ENCODE measurements around the gene SPINK4. TPM values are rescaled to one million over a fixed set of nuclear protein-coding genes. Genes with fewer than 3 reads are reported as not detected.
A peak's percentile ranks its signal among the peaks of the same experiment; 100 is the strongest.

The SPINK4 gene
- total RNA-seq, 6 experiments from 2014 or later: not detected

GRCh38 chr9:33289496-33289895 lies 49.5 kb downstream of the SPINK4 start:
- H3K36me3 Mint-ChIP-seq (ENCODE audit: low read depth): peaks cover 25% of the 10 kb centered on the region
- peaks cover 38% of the 10 kb centered on the region for H3K4me1 Mint-ChIP-seq (ENCODE audit: low read depth)
- H3K27ac Mint-ChIP-seq: peak overlapping the region; percentile 100
- H3K9me3 Mint-ChIP-seq: no peaks in the 10 kb centered on the region
- DNase-seq: no peak
- H3K27me3 Mint-ChIP-seq (ENCODE audit: insufficient read depth): peaks cover 8% of the 10 kb centered on the region
- peak overlapping the region; percentile 99 for H3K4me3 Mint-ChIP-seq
- TF ChIP-seq CTCF (IDR thresholded peaks at IDR 0.05): no peak

- peaks cover 8% of the 10 kb centered on the region for H3K27me3 Mint-ChIP-seq (ENCODE audit: insufficient read depth)
- peaks cover 42% of the 10 kb centered on the region for H3K4me1 Mint-ChIP-seq (ENCODE audit: low read depth)
- H3K36me3 Mint-ChIP-seq (ENCODE audit: low read depth): peaks cover 29% of the 10 kb centered on the region
- H3K4me3 Mint-ChIP-seq: peak overlapping the region; percentile 99
- H3K27ac Mint-ChIP-seq: peak overlapping the region; percentile 100
- H3K9me3 Mint-ChIP-seq: no peaks in the 10 kb centered on the region
- no peak for TF ChIP-seq CTCF (IDR thresholded peaks at IDR 0.05)
- DNase-seq: no peak
Observed at GRCh38 chr9:33289936-33290246, 49.9 kb downstream of the SPINK4 start.

GRCh38 chr9:33290247-33291030 lies 50.5 kb downstream of the SPINK4 start, which contains the start of gene NFX1:
NFX1 (plus strand) TSS chr9:33290516; CDS start chr9:33290573, 57 bp downstream.
- Mint-ChIP-seq H3K36me3 (ENCODE audit: low read depth) (peaks cover 32% of the 10 kb centered on the region), H3K4me1 (ENCODE audit: low read depth) (peaks cover 44% of the 10 kb centered on the region), H3K27ac (peak within 1 kb of the TSS; percentile 100), H3K4me3 (peak within 1 kb of the TSS; percentile 99), H3K27me3 (ENCODE audit: insufficient read depth) (peaks cover 8% of the 10 kb centered on the region), H3K9me3 (no peaks in the 10 kb centered on the region)
- no peak for TF ChIP-seq CTCF (IDR thresholded peaks at IDR 0.05)
- DNase-seq: peak; percentile 98

- Mint-ChIP-seq H3K27me3 (ENCODE audit: insufficient read depth) (peaks cover 8% of the 10 kb centered on the region), H3K9me3 (no peaks in the 10 kb centered on the region), H3K27ac (peak overlapping the region; percentile 100), H3K4me3 (peak overlapping the region; percentile 99), H3K4me1 (ENCODE audit: low read depth) (peaks cover 49% of the 10 kb centered on the region), H3K36me3 (ENCODE audit: low read depth) (peaks cover 36% of the 10 kb centered on the region)
- no peak for DNase-seq
- TF ChIP-seq CTCF (IDR thresholded peaks at IDR 0.05): no peak
Observed at GRCh38 chr9:33291031-33291397, 51.0 kb downstream of the SPINK4 start.

GRCh38 chr9:33291901-33292300 lies 51.9 kb downstream of the SPINK4 start:
- Mint-ChIP-seq H3K36me3 (ENCODE audit: low read depth) (peaks cover 43% of the 10 kb centered on the region), H3K9me3 (no peaks in the 10 kb centered on the region), H3K27ac (peak overlapping the region; percentile 100), H3K27me3 (ENCODE audit: insufficient read depth) (peaks cover 8% of the 10 kb centered on the region), H3K4me3 (peak overlapping the region; percentile 99), H3K4me1 (ENCODE audit: low read depth) (peaks cover 56% of the 10 kb centered on the region)
- DNase-seq: no peak
- TF ChIP-seq CTCF (IDR thresholded peaks at IDR 0.05): no peak

Measured in HFFc6 (cell line).